ENCODE measurements around the gene GART. TPM values are rescaled to one million over a fixed set of nuclear protein-coding genes. Genes with fewer than 3 reads are reported as not detected.

GART gene
- total and polyA plus RNA-seq, 2 donors (not counting 3 experiments of a cell fraction or from before 2014, with no cell fraction given) = 12.0 to 112 TPM

GRCh38 chr21:33493756-33494155 lies 48.2 kb downstream of the GART start:
- POLR2A ChIA-PET = no interaction called here
- H3K9me3 ChIP-seq (replicated peaks; ENCODE audit: control insufficient read depth, insufficient read depth, low read length) = no peaks in the 10 kb centered on the region
- DNase-seq (ENCODE audit: low read depth, low spot score) = no peak
- intact Hi-C loops (cut with micrococcal nuclease) (no loop called here), dilution Hi-C loops (cut with MboI; ENCODE audit: extremely low pct_ligation_motif_present, low sequenced_read_pairs) (no loop called here)
- H3K27me3 ChIP-seq (ENCODE audit: control insufficient read depth in 2 of 2, insufficient read depth in 2 of 2, low read length in 2 of 2) = peaks cover 0 to 2% of the 10 kb centered on the region in 2 experiments
- no peak overlapping the region for H2AFZ ChIP-seq (ENCODE audit: low read depth, low read length)
- TF ChIP-seq MYC (IDR thresholded peaks at IDR 0.05; ENCODE audit: low read depth, low read length) (no peak), MAX (IDR thresholded peaks at IDR 0.05; ENCODE audit: insufficient read depth, insufficient read length) (no peak), POLR2AphosphoS5 (IDR thresholded peaks at IDR 0.05; ENCODE audit: insufficient read depth, low read depth, low read length) (no peak), CTCF (IDR thresholded peaks at IDR 0.05; ENCODE audit: extremely low read depth in 1 of 2, insufficient read depth in 1 of 2, low read depth in 1 of 2, low read length in 2 of 2) (no peak), EZH2 (IDR thresholded peaks at IDR 0.05; ENCODE audit: borderline replicate concordance, low read depth, low read length, severe bottlenecking) (no peak), FOS (IDR thresholded peaks at IDR 0.05; ENCODE audit: borderline replicate concordance, insufficient read depth, low read length) (no peak), JUN (IDR thresholded peaks at IDR 0.05; ENCODE audit: borderline replicate concordance, insufficient read depth, insufficient read length, low read depth) (no peak), GATA2 (IDR thresholded peaks at IDR 0.05; ENCODE audit: insufficient read depth, insufficient read length, low read depth, low read length) (no peak), POLR2A (IDR thresholded peaks at IDR 0.05; ENCODE audit: low read depth, low read length) (no peak)
- H3K79me2 ChIP-seq (ENCODE audit: control insufficient read depth, insufficient read depth, low read length) = no peaks in the 10 kb centered on the region
- CTCF ChIA-PET = no interaction called here
- no peak for FAIRE-seq
- no peak overlapping the region for H3K27ac ChIP-seq (ENCODE audit: insufficient read depth, low read depth, low read length)
- H3K9ac ChIP-seq (replicated peaks; ENCODE audit: extremely low read depth, insufficient read depth, low read length) = no peak overlapping the region
- H3K4me2 ChIP-seq (ENCODE audit: insufficient read depth, low read length) = no peak overlapping the region
- no TSS peak for BruUV-seq (replicated peaks)
- H3K9me1 ChIP-seq (replicated peaks; ENCODE audit: control insufficient read depth, extremely low read depth, insufficient read depth, low read length) = no peaks in the 10 kb centered on the region
- H3K4me3 ChIP-seq (replicated peaks in 1 of 3; ENCODE audit: insufficient read depth in 1 of 3, low read depth in 1 of 3, low read length in 3 of 3) = no peak overlapping the region
- no peaks in the 10 kb centered on the region for H4K20me1 ChIP-seq (replicated peaks; ENCODE audit: control insufficient read depth, extremely low read depth, insufficient read depth, low read length)
- H3K36me3 ChIP-seq (ENCODE audit: control insufficient read depth in 2 of 2, extremely low read depth in 1 of 2, insufficient read depth in 2 of 2, low read length in 2 of 2) = no peaks in the 10 kb centered on the region
- H3K4me1 ChIP-seq (ENCODE audit: control insufficient read depth, extremely low read depth, insufficient read depth, low read length) = peaks cover 4% of the 10 kb centered on the region

All from endothelial cell of umbilical vein (primary cell).